PFSK-1 (cell line): ENCODE measurements around the gene GNPTG.

Experiments
- FOXP2 ChIP-seq: optimal IDR thresholded peaks from 2 replicates; pipeline ENCODE3; 2011; ENCODE audit warnings: borderline replicate concordance, control low read depth, inconsistent platforms; ENCODE audit not compliant: insufficient read depth; ENCODE audit errors: extremely low read length, extremely low read depth
- POLR2AphosphoS5 ChIP-seq: IDR thresholded peaks from 2 replicates; pipeline ENCODE4 v1.6.1; 2012; ENCODE audit warnings: low read depth, mild to moderate bottlenecking, control low read depth, low read length, moderate library complexity
- REST ChIP-seq, 2 experiments: IDR thresholded peaks; 2 replicates each; pipeline versions ENCODE4 v1.6.1 to v1.8.0; 2011 to 2012; ENCODE audit warnings: low read depth in 2 of 2, low read length in 2 of 2, control low read depth in 1 of 2, inconsistent platforms in 1 of 2, mild to moderate bottlenecking in 1 of 2, moderate library complexity in 1 of 2; ENCODE audit not compliant: insufficient read depth in 1 of 2
- SIN3A ChIP-seq: IDR thresholded peaks from 2 replicates; pipeline ENCODE4 v1.6.1; 2012; ENCODE audit warnings: mild to moderate bottlenecking, low read length, moderate library complexity, borderline replicate concordance; ENCODE audit not compliant: insufficient read depth
- TAF1 ChIP-seq: IDR thresholded peaks from 2 replicates; pipeline ENCODE4 v1.6.1; 2012; ENCODE audit warnings: low read length, control low read depth, borderline replicate concordance; ENCODE audit not compliant: insufficient read depth

GNPTG gene

GRCh38 chr16:1330931-1331711 lies 20.6 kb upstream of the GNPTG start:
- no peak for TF ChIP-seq REST (IDR thresholded peaks at IDR 0.05; ENCODE audit: insufficient read depth in 1 of 2, low read depth in 2 of 2, low read length in 2 of 2)
- no peak for TF ChIP-seq TAF1
- TF ChIP-seq FOXP2 = no peak
- TF ChIP-seq POLR2AphosphoS5 = no peak
- TF ChIP-seq SIN3A = no peak

- TF ChIP-seq FOXP2 (peak; percentile 95), POLR2AphosphoS5 (no peak), TAF1 (no peak), REST (IDR thresholded peaks at IDR 0.05; ENCODE audit: insufficient read depth in 1 of 2, low read depth in 2 of 2, low read length in 2 of 2) (no peak)
Observed at GRCh38 chr16:1331712-1332617, 19.8 kb upstream of the GNPTG start.

GRCh38 chr16:1332618-1333148 lies 19.0 kb upstream of the GNPTG start:
- TF ChIP-seq SIN3A (no peak), REST (IDR thresholded peaks at IDR 0.05; ENCODE audit: insufficient read depth in 1 of 2, low read depth in 2 of 2, low read length in 2 of 2) (no peak), POLR2AphosphoS5 (no peak), TAF1 (no peak), FOXP2 (no peak)

GRCh38 chr16:1333149-1333812 lies 18.4 kb upstream of the GNPTG start, which contains the start of gene BAIAP3:
BAIAP3 (plus strand) TSS chr16:1333645; CDS start chr16:1338550, 4,905 bp downstream.
- TF ChIP-seq REST (IDR thresholded peaks at IDR 0.05; ENCODE audit: insufficient read depth in 1 of 2, low read depth in 2 of 2, low read length in 2 of 2) (no peak), SIN3A (no peak), TAF1 (no peak), POLR2AphosphoS5 (0 out of 2 replicates have a peak, but pooled peaks have one; percentile 43), FOXP2 (peak; percentile 21)
